ENCODE data around the gene IL21. TPM values are rescaled to one million over a fixed set of nuclear protein-coding genes. Genes with fewer than 3 reads are reported as not detected.

IL21 gene
- total RNA-seq, 1 experiment from 2014 or later: not detected

- intact Hi-C loops (cut with micrococcal nuclease; ENCODE audit: unreplicated experiment): no loop called here
- Mint-ChIP-seq H3K27me3 (ENCODE audit: insufficient read depth, unreplicated experiment) (no peaks in the 10 kb centered on the region), H3K27ac (ENCODE audit: unreplicated experiment) (no peak overlapping the region), H3K4me1 (ENCODE audit: low read depth, unreplicated experiment) (no peaks in the 10 kb centered on the region), H3K36me3 (ENCODE audit: insufficient read depth, unreplicated experiment) (no peaks in the 10 kb centered on the region), H3K9me3 (ENCODE audit: unreplicated experiment) (no peaks in the 10 kb centered on the region), H3K4me3 (ENCODE audit: unreplicated experiment) (no peak overlapping the region)
- ChIA-PET CTCF (no interaction called here), POLR2A (no interaction called here)
- Histone ChIP-seq H3K36me3 (ENCODE audit: control insufficient read depth, insufficient read depth, low read length) (no peaks in the 10 kb centered on the region), H3K4me1 (0 out of 2 replicates have a peak, but pooled peaks cover 5% of the 10 kb centered on the region), H3K9me3 (peaks cover 9% of the 10 kb centered on the region; the same call in 1 of the 2 replicates), H3K27me3 (replicated peaks; ENCODE audit: control insufficient read depth, insufficient read depth, low read length) (no peaks in the 10 kb centered on the region), H3K4me3 (ENCODE audit: low read depth, low read length) (no peak overlapping the region)
- BruUV-seq (replicated peaks): no TSS peak
- DNase-seq: no peak
- no peak for TF ChIP-seq CTCF (IDR thresholded peaks at IDR 0.05; ENCODE audit: insufficient read depth in 1 of 2, low read depth in 1 of 2, low read length in 1 of 2, severe bottlenecking in 1 of 2, unreplicated experiment in 1 of 2)
Measured at GRCh38 chr4:122562449-122562848, 58.4 kb downstream of the IL21 start.

Other genes starting within 250 kb of the IL21 start
- not detected in 2 replicates for gene ADAD1, start 242.1 kb downstream of the IL21 start, total RNA-seq (2022)
- not detected in 2 replicates for gene IL2, start 164.3 kb downstream of the IL21 start, total RNA-seq (2022)
- gene BBS12, start 111.6 kb upstream of the IL21 start, total RNA-seq (2022): 2.6 and 2.7 TPM in 2 replicates
- gene FGF2, start 205.8 kb upstream of the IL21 start, total RNA-seq (2022): 0.19 and 0.20 TPM in 2 replicates

Data from Caco-2 (cell line).